HG03097 (cell line): ENCODE data around the gene RSAD1.

Experiments
- ATAC-seq: cut with Tn5 transposase; IDR thresholded peaks from one replicate; pipeline ENCODE4 v1.9.1; 2021; ENCODE audit not compliant: unreplicated experiment, low FRiP score

The RSAD1 gene

DNA sequence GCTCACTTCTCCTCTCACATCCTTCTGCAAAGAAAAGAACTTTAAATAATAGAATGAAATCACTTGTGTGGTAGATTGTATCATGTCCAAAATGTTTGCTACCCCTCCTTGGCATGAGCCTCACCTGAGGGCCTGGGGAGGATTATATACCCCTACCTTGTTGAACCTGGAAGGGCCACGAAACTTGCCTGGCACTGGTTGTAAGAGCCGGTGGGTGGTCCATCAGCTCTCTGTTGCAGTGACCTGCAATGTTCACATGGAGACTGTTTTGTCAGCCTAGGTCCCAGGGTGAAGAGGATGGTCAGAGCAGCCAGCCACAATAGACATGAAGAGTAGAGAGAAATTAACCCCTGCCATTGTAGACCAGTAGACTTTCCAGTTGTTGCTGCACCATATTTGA, 10.2 kb downstream of the RSAD1 start:
- no peak for ATAC-seq

DNA sequence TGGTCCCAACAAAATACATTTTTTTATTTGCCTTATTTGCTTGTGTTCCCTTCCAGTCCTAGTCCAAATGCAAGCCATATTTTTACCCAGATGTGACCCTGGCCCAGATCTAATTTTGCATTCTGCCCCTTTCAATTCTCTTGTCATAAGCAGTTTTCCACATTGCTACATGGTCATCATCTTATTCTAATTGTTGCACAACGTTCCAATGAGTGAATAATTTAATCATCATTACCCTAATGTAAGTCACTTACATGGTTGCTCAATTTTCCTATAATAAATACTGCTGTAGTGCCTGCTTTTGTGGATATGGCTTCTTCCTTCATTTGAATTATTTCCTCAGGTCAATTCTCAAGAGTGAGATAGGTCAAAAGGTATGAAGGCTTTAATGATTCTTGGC, 12.8 kb downstream of the RSAD1 start:
- ATAC-seq, result no peak

DNA sequence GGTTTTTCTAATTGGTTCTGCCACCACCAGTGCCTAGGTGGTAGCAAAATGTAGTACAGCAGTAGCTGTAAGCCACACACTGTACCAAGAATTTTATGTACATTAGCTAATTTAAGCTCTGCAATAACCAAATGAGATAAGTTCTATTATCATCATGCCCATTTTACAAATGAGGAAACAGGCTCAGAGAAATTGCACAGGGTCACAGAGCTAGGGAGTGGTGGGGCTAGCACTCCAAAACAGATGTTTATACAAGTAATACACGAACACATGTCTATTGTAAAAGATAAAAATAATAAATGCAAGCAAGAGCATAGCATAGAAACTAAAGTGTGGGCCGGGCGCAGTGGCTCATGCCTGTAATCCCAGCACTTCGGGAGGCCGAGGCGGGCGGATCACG, 13.6 kb downstream of the RSAD1 start:
- ATAC-seq, result no peak

DNA sequence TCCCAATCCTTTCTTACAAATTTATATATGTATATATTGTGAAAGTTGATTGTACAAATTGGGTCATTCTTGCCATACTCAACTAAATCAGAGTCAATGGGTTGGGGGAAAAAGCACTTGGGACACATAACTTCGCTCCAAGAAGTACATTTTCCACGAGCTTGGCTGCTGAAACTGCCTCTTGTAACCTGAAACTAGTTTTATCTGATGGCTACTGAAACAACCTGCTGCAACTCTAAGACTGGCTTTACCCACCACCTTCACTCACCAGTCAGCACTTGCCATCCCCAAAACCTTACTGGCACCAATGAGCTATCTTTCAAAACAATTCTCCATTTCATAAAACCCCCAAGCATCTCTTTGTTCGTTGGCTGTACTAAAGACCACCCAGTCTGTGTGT, 15.1 kb downstream of the RSAD1 start:
- no peak for ATAC-seq

DNA sequence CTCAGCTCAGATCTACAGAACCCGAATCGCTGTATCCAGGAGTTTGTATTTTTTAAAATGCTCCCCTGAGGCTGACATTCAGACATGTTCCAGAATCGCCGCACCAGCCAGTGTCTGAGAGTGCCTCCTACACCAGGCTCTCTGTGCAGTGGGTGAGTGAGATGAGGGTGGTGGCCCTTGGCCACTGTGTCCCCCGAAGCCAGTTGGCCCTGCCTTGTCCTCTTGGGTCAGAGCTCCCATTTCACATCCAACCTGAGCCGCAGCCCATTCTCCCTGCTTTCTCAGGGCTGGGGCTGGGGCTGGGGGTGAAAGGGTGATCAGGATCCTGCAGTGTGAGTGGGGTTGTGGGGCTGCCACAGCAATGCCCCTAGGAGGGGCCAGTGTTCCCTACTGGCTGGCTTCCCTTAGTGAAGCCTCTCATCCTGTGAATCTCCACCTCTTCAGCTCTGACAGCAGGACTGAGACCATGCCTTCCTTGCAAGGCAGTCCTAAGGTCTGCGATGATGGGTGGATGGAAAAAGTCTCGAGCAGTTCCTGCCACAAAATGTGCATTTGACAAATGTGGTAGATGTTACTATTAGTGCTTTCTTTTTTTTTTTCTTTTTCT, 16.7 kb downstream of the RSAD1 start:
- no peak for ATAC-seq

DNA sequence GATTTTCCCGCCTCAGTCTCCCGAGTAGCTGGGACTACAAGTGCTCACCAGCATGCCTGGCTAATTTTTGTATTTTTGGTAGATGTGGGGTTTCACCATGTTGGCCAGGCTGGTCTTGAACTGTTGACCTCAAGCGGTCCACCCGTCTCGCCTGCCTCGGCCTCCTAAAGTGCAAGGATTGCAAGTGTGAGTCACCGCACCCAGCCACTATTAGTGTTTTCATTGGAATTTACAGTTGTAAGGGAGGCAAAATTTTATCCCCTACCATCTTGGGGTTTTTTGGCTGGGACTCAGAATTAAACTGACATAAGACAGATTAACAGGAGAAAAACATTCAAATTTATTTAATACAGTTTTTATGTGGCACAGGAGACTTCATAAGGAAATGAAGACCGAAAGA, 17.3 kb downstream of the RSAD1 start:
- no peak for ATAC-seq

DNA sequence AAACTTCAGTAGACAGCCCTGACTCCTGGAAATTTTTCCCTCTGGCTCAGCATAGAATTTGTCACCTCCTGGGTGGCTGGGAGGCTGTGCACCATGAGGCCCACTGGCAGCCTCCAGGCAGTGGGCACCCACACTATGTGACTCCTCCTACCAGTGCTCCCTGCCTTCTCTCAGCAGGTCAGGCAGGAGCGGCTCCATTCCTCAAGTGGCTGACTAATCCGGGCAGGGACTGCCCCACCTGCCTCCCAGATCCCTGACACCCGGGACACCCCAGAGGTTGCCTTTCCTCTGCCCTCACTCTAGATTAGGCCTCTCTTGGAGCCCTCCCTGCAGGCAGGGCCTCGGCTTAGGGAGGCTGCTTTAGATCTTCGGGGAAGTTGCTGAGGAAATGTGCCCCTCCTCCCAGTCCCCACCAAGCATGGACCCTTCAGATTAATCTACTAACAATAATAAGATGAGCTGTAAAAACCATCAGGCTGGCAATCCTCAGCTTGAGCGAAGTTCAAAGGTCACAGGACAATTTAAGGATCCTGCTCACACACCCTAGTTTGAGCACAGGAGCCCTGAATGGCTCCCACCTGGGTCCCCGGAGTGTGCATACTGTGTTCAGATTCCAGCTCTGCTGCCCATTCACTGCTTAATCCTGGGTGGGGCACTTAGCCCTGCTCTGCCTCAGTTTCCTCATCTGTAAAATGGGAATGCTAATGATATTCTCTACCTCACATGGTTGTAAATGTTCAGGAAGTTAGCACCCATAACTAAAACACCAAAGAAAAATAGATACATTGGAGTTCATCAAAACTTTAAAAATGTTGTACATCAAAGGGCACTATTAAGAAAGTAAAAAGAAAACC, 19.6 kb downstream of the RSAD1 start:
- no peak for ATAC-seq

DNA sequence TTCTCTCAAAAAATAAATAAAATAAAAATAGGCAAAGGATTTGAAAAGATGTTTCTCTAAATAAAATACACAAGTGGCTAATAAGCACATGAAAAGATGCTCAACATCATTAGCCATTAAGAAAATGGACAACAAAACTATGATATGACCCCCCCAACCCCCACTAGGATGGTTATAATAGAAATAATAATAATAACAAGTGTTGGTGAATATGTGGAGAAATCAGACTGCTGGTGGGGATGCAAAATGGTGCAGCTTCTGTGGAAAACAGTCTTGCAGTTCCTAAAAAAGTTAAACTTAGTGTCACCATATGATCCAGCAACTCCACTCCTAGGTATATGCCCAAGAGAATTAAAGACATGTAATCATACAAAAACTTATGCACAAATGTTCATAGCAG, 20.6 kb downstream of the RSAD1 start:
- ATAC-seq, result no peak

DNA sequence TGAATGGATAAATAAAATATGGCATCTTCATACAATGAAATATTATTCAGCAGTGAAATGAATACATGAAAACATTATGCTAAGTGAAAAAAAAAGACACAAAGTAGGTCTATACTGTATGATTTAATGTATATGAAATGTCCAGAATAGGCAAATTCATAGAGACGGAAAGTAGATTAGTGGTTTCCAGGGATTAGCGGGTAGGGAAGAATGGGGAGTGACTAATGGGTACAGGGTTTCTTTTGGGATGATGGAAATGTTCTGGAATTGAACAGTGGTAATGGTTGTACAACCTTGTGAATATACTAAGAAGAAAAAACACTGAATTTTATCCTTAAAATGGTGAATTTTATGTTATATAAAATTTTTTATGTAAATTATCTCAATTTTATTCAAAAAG, 21.1 kb downstream of the RSAD1 start:
- no peak for ATAC-seq

DNA sequence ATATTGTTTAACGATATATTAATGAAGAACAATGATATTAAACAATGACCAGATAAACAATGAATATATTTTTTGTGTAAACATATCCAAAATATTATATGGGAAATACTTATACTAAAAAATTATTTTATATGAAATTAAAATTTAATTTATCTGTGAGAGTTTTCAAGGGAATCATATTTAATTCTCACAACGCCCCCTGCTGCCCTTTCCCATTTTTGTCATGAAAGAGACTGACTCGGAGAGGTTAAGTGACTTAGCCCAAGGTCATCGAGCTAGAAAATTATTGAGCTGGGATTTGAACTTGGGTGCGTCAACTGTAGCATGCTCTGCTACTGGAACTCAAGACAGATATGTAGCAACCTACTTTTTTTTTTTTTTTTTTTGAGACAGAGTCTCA, 22.4 kb downstream of the RSAD1 start:
- no peak for ATAC-seq

DNA sequence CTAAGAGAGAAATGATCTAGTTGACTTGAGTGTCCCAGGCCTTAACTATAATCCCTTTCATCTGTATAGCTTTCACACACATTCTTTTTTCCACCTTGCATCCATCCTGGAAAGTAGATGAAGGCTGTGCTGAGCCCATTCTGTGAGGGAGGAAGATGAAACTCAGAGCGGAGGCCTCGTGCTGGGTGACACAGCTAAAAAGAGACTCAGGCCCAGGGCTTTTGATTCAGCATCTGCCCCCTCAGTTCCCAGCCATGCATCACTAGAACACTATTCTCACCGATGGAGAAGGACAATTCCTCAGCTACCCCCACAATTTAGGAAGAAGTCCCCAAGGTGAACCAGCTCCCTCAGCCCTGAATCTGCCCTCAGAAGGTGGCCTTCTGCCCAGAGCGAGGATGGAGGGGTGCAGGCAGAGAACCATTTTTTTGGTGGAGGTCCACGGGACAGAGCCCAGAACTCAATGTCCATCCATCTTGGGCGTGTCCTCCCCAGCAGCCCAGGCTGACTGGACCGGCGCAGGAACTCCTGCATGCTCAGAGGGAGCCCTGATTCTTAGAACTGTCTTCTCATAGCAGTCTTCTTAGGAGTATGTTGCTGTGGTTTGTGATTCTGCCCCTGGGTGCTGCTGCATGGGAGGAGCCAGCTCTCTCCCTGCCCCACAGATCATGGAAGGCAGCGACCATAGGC, 23.8 kb downstream of the RSAD1 start:
- ATAC-seq, result no peak

DNA sequence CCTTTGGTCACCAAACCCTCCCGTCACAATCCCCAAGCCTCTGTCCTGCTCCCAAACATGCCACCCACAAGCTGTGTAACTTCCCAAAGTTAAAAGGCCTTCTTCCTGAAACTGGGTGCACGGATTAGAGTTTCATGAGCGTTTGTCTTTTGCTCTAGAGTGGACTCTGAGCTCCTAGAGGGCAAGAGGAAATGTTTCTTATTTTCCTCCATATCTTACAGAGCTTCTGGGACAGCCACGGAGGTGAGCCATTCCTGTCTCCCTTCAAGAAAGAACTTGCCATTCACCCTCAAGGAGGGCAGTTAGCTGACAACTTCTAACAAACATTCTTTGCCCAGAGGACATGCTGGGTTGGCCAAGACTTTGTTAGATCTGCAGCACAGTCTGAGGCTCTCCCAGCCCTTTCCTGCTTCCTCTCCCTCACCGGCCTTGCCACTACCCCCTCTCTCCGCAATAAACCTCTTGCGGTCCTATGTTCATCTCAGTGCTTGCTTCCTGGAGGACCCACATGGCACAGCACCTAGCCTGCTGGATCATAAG, 27.0 kb downstream of the RSAD1 start:
- no peak for ATAC-seq

DNA sequence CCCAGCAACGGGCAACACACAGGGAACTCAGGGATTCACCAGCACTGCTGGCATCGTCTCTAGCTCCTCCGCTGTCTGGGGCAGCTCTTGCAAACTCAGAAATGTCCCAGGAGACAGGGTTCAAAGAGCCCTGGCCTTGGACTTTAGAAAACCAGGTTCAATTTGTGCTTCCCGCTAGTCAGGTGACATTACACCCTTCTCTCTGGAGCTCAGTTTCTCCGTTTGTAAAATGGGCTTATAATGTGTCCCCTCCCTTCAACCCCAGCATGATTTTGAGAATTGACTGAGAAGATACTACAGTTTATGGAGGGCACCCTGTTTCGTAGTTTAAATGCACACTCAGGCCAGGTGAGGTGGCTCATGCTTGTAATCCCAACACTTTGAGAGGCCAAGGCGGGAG, 27.6 kb downstream of the RSAD1 start:
- no peak for ATAC-seq

DNA sequence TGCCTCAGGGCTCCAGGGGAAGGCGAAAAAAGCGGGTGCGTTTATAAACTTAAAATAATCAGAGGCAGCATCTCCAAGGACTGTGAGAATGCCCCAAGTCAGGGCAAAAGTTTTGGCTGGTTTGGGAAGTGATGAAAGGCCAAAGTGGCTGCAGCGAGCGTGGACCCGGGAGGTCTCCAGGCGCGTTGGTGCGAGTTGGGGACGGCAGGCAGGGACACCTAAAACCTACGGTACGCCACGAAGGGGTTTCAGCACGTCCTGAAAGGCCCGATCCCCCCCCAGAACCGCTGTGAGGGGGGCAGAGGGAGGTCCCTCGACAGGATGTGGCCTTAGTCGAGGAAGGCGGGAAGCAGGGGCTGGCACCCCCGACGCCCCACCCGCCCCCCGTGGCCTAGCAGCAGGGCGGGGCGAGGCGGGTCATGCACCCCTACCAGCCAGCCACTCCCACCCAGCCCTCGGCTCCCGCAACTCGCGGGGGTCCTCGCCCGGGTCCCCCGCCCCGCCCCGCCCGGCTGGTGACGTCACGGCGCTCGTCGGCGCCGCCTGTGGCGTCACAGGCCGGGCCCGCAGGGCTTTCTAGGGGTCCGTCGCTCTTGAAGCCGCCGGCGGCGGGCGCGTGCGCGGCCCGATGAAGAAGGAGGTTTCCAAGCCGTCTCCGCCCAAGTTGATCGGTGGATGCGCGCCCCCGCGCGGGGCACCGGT, 29.4 kb downstream of the RSAD1 start, which contains the start of gene MYCBPAP:
Gene MYCBPAP (plus strand): TSS at position 569 of the 702 bp plus-strand sequence. CDS start 236 bp downstream, outside the sequence.
- ATAC-seq, result peak; percentile 44

DNA sequence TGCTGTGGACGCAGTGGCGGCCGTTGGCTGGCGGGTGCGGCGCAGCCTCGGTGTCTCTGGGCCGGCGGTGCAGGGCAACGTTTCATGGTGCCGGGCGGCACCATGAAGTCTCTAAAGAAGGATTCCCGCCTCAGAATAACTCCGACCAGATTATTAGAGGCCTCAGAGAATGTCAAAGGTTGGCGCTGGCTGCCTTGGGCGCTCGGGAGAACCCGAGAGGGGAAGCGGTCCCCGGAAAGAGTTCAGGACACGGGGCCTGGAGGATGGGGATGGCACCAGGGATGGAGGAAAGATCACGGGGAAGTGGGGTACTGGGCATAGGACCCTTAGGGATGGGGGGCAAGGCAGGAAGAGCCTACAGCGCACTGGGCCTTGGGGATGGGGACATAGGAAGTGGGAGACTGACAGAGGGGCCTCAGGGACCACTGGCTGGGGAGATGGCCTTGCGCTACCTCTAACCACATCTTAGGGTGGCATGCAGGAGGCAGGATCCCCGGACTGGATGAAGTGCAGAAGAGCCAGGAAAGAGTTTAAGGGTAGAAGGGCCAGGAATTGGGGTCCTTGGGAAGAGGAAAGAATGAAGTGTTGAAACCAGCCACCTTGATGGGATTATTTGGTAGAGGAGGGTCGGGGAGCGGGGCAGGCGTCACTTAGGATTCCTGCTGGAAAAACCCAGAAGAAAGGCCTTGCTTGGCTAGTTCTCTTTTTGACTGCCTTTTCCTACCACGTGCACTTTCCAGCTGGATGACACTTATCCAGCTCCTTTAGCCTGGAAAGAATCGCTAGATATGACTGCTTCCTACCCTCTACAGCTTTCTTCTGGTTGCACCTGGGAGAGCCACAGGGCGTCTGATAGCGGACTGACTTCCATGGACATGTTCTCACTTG, 30.2 kb downstream of the RSAD1 start:
- ATAC-seq, result no peak

DNA sequence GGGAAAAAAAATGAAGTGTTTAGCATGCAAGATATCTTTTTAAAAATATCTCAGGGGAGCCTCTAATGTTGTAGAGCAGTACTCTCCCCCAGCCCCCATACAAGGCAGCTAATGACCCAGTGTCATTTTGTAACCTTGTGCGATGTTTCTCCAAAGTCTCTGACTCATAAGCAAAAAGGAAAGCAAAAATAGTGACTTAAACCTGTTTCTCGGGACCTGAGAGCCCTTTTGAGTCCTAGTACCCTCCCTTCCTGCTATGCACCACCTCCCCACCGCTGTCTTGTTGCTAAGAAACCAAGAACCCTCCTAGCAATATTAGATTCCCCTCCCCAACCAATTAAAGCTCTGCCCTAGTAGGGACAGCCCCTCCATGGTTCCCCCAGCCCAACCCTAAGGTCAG, 32.4 kb downstream of the RSAD1 start:
- ATAC-seq, result peak; percentile 74

DNA sequence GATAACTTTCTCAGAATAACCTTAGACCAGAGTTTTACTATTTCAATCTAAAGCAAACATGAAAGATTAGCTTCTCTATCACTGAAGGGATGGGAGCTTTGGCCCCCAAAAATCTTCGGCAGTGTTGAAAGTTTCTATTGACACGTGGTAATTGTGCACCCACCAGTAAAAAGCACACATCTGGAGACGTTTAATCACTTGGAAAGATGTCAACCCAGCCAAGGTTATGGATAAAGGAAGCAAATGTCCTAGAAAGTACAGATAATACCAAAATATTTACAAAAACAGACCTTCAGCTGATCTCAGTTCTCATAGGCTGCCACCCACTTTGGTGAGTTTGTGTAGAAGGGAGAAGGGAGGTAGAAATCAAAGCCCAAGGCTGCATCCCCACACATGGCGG, 34.8 kb downstream of the RSAD1 start:
- ATAC-seq, result no peak

DNA sequence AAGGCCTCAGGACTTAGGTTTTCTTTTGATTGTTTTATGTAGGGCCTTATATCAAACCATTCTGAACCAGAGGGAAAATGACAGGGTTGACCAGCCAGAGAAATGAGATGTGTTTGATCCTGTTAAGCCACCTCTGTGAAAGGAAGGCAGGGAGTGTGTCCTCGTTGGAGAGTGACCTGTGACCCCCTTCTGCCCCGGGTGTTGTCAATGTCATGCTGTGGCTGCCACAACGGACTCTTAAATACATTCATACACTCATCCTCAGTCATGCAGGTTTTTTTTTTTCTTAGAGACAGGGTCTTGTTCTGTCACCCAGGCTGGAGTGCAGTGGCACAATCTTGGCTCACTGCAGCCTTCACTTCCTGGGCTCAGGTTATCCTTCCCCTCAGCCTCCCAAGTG, 35.7 kb downstream of the RSAD1 start:
- ATAC-seq, result no peak

DNA sequence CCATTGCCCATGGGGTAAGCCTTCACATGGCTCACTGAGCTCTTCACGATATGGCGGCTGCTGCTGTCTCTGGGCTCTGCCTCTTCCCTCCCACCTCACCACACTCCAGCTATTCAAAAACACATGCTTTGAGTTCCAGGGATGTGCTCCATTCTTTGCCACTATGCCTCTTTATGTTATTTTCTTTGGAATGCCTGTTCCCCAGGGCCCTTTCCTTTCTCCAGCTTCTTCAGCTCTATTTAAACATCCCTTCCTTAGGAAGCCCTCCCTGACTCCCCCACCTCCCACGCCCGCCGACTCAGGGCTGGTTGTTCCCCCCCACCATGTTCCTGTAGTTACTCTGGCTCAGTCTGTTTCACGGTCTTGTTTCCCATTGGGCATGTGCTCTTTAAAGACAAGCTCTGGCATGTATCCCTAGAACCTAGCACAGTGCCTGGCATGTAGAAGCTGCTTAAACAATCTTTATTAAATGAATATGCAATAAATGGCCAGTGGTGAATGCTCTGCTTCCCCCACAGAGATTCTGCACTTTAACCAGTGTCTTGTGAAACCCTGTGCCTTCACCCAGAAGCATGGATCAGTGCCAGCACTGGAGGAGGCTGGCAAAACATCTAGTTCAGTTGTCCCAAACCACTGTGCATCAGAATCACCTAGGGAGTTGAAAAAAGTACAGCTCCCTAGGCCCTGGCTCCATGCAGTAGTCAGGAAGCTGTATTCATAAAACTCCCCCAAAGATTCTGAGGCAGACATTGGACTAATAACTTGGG, 36.5 kb downstream of the RSAD1 start:
- no peak for ATAC-seq
